KMS-11 (cell line): ENCODE data around the gene CCL15.

Source experiments
- H2AFZ ChIP-seq: fragments of 200-600 bp; sonication (generic); 2 replicates; pipeline ENCODE4 v1.6.1; 2016; ENCODE audit warnings: antibody characterized with exemption, mixed run types, low read depth
- H3K27ac ChIP-seq: fragments of 200-600 bp; sonication (generic); 2 replicates; pipeline ENCODE4 v1.6.1; 2016; ENCODE audit warnings: mild to moderate bottlenecking, mixed run types
- H3K27me3 ChIP-seq: fragments of 200-600 bp; sonication (generic); 2 replicates; pipeline ENCODE4 v1.6.1; 2017; ENCODE audit warnings: mild to moderate bottlenecking, low read depth, mixed run types, moderate library complexity; ENCODE audit not compliant: insufficient read depth
- H3K36me3 ChIP-seq: fragments of 200-600 bp; sonication (generic); 2 replicates; pipeline ENCODE4 v1.6.1; 2017; ENCODE audit warnings: mild to moderate bottlenecking, mixed run types; ENCODE audit not compliant: insufficient read depth
- H3K4me1 ChIP-seq: fragments of 200-600 bp; sonication (generic); 2 replicates; pipeline ENCODE4 v1.6.1; 2016; ENCODE audit warnings: mild to moderate bottlenecking, low read depth, mixed run types; ENCODE audit not compliant: poor library complexity, severe bottlenecking
- H3K4me2 ChIP-seq: fragments of 200-600 bp; sonication (generic); 2 replicates; pipeline ENCODE4 v1.7.0; 2016; ENCODE audit warnings: mild to moderate bottlenecking, mixed run types
- H3K4me3 ChIP-seq: fragments of 200-600 bp; sonication (generic); IDR thresholded peaks from 2 replicates; pipeline ENCODE4 v1.6.1; 2017; ENCODE audit warnings: low read depth, low read length, mixed read lengths; ENCODE audit not compliant: insufficient read depth
- H3K79me2 ChIP-seq: fragments of 200-600 bp; sonication (generic); 2 replicates; pipeline ENCODE4 v1.6.1; 2016; ENCODE audit warnings: low read depth, mixed run types; ENCODE audit not compliant: insufficient read depth
- H3K9ac ChIP-seq: fragments of 200-600 bp; sonication (generic); 2 replicates; pipeline ENCODE4 v1.6.1; 2016; ENCODE audit warnings: mild to moderate bottlenecking, mixed run types
- H4K20me1 ChIP-seq: fragments of 200-600 bp; sonication (generic); 2 replicates; pipeline ENCODE4 v1.6.1; 2016; ENCODE audit warnings: mild to moderate bottlenecking, mixed run types; ENCODE audit not compliant: insufficient read depth
- CTCF ChIP-seq: fragments of 200-600 bp; sonication (generic); conservative IDR thresholded peaks from 2 replicates; pipeline ENCODE4 v1.6.1; 2017; ENCODE audit warnings: low read depth, mild to moderate bottlenecking, antibody characterized with exemption, low read length, moderate library complexity, mixed read lengths

The CCL15 gene

DNA sequence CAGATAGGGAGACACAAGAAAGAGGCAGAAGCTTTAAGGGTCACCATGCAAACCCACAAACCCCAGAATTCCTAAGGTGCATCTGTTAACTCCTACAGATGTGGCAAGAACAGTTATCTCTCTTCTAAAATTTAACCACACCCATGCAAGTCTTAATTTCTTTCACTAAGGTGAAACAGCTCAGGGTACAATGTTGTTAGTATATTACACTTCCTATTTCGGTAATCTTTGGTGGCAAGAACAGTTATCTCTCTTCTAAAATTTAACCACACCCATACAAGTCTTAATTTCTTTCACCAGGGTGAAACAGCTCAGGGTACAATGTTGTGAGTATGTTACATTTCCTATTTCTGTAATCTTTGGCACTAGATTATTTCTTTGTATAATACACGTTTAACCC is 9.8 kb upstream of the CCL15 start:
- Histone ChIP-seq H3K9ac (no peak overlapping the region), H4K20me1 (no peaks in the 10 kb centered on the region), H3K4me2 (no peak overlapping the region), H3K4me3 (no peak overlapping the region), H3K79me2 (no peaks in the 10 kb centered on the region), H3K4me1 (no peaks in the 10 kb centered on the region), H3K27me3 (no peaks in the 10 kb centered on the region), H2AFZ (no peak overlapping the region), H3K27ac (no peak overlapping the region), H3K36me3 (no peaks in the 10 kb centered on the region)
- TF ChIP-seq CTCF, result no peak

GRCh38 chr17:36008998-36009665 is 7.8 kb upstream of the CCL15 start:
- Histone ChIP-seq H3K27ac (no peak overlapping the region), H3K79me2 (no peaks in the 10 kb centered on the region), H3K9ac (no peak overlapping the region), H4K20me1 (no peaks in the 10 kb centered on the region), H3K36me3 (no peaks in the 10 kb centered on the region), H3K4me1 (no peaks in the 10 kb centered on the region), H3K4me3 (no peak overlapping the region), H3K27me3 (no peaks in the 10 kb centered on the region), H2AFZ (no peak overlapping the region), H3K4me2 (no peak overlapping the region)
- peak; percentile 58 for TF ChIP-seq CTCF

- TF ChIP-seq CTCF, result no peak
- H4K20me1 ChIP-seq, result no peaks in the 10 kb centered on the region
- no peak overlapping the region for H3K4me2 ChIP-seq
- H3K4me3 ChIP-seq, result no peak overlapping the region
- no peaks in the 10 kb centered on the region for H3K36me3 ChIP-seq
- H2AFZ ChIP-seq, result no peak overlapping the region
- H3K27me3 ChIP-seq, result no peaks in the 10 kb centered on the region
- H3K9ac ChIP-seq, result no peak overlapping the region
- no peaks in the 10 kb centered on the region for H3K4me1 ChIP-seq
- H3K27ac ChIP-seq, result no peak overlapping the region
- H3K79me2 ChIP-seq, result no peaks in the 10 kb centered on the region
These were observed 3.3 kb upstream of the CCL15 start for GRCh38 chr17:36004594-36005108.

DNA sequence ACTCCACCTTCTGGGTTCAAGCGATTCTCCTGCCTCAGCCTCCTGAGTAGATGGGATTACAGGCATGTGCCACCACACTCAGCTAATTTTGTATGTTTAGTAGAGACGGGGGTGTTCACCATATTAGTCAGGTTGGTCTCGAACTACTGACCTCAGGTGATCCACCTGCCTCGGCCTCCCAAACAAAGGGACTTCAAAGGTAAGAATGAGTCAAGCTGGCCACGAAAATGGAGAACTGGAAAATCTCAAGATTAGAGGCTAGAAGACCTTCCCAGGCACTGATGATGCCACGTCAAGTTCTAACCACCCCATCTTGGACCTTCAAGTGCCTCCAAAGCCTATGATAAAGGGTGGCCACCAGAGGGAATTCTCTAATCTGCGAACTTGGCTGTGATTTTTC is 1.3 kb upstream of the CCL15 start:
- no peak overlapping the region for H3K9ac ChIP-seq
- no peak overlapping the region for H3K4me2 ChIP-seq
- no peak overlapping the region for H2AFZ ChIP-seq
- H3K27ac ChIP-seq, result no peak overlapping the region
- no peaks in the 10 kb centered on the region for H3K27me3 ChIP-seq
- H3K79me2 ChIP-seq, result no peaks in the 10 kb centered on the region
- H3K4me3 ChIP-seq, result no peak overlapping the region
- TF ChIP-seq CTCF, result no peak
- H4K20me1 ChIP-seq, result no peaks in the 10 kb centered on the region
- H3K4me1 ChIP-seq, result no peaks in the 10 kb centered on the region
- no peaks in the 10 kb centered on the region for H3K36me3 ChIP-seq
